Inflammatory macrophage treated with lipopolysaccharide for 4 hours (primary cell): ENCODE results near the gene AFF3.
"Not testable (repeated sequence)": the region's sequence is repeated elsewhere in the genome, so short reads cannot be mapped to it uniquely, and the experiment has no call there.

Experiments
- DNase-seq: peaks from one replicate; pipeline ENCODE4 v3.0.0-alpha.2; 2020

Gene AFF3

DNA sequence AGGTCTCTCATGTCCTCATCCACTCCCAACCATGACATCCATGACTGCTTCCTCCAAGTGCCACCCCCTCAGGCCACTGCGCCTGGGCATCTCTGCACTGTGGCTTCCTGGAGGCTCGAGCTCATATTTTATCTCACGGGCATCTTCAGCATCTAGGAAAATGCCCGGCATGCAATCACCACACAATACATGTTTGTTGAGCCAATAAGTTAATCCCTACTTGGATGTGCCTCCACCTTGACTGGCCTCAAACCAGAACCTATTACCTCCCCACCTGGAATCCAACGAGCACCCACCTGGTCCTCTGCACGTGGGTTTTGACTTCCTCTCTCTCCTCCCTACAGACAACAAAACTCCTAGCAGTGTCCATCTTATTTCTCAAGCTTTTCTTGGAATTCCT, 453.7 kb downstream of the AFF3 start:
- no peak for DNase-seq

DNA sequence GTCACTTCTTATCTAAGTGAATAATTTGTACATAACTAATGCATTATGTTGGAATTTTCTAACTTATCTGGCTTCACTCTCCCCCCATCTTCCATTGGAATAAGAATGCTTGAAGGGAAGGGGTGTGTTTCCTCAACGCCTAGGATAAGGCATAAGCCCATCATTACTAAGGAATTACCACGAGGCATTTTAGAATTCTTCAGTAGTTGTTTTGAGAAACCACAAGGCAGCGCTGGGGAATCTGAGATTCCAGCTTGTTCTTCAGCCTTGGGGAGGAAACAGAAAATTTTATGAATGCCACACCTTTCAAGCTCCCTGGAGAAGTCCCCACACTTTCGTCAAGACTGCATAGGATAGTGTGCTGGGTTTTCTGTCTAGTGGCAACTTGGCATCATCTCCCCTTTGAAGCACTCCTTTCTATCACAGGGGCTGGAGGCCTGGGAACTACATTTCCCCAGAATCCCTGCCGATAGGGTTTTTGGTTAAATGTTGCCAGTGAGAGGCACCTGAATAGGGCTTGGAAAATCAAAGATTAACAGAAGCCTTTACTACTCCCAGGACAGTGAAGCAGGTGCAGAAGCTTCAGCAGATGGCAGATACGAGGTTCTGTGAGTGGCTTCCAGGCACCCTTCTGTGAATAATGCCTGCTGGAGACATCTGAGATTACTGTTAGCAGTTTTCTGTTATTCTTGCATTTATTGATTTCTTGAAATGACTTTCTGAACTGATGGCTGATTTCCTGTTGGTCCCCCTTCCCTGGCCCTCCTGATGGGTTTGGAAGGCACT, 459.9 kb downstream of the AFF3 start:
- no peak for DNase-seq

DNA sequence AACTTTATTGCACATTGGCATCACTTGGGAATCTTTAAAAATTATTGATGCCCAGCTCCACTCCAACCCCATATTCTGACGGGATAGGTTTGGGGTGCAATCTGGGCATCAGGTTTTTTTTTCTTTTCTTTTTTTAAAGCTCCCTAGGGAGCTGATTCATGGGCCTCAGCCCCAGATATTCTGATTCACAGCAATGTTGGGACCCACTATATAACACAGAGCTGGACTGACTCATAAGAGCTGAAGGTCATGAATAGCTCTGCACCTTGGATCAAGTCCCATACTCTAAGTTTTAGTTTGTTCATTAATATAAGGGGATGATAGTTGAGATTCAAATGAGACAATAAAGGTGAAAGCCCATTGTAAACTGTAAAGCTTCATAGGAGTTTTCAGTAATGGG, 461.4 kb downstream of the AFF3 start:
- no peak for DNase-seq

DNA sequence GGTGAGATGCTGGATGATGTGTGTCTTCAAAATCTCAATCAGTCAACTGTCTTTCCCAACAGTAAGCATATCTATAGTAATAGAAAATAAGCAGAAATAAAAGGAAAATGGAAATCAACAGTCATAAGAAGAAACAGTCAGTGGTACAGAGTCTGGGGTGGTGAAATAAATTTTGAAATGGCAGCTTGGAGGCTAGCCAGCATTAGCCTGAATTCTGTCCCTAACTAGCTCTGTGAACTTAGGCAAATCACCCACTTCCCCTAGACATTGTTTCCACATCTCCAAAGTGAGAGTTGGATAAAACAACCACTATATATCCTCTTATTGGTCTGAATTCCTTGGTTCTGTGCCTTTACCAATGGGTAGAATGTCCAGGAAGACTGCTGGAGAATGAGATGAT, 462.9 kb downstream of the AFF3 start:
- DNase-seq, result peak; percentile 59

DNA sequence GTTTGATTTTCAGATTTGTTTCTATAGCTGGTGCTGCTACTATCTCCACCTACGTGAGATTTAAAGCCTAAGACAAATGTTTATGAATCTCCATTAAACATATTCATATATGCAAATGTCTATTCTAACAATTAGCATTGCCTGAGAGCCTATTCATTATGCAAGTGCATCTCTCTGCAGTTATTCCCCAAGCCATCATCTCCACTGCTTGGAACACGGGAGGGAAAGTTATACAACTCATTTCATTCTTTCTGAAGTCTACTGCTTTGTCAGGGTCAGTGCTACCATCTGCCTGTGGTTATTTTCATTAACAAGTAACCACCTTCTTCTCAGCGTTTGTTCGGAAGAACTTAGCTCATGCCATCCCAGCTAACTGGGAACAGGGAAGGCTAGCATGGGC, 463.8 kb downstream of the AFF3 start:
- DNase-seq, result no peak

DNA sequence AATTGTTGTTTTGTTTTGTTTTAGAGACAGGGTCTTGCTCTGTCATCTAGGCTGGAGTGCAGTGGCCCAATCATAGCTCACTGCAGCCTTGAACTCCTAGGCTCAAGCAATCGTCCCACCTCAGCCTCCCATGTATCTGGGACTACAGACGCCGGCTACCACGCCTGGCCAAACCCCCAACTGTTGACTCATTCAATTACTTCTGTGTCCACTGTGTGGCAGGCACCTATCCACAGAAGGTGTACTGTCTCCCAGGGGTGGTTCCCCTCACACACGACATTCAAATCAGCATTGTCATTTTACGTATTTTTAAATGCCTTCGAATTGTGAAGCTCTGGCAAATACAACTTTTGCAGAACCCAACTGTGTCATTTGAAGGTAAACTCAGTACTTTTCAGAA, 464.6 kb downstream of the AFF3 start:
- no peak for DNase-seq

DNA sequence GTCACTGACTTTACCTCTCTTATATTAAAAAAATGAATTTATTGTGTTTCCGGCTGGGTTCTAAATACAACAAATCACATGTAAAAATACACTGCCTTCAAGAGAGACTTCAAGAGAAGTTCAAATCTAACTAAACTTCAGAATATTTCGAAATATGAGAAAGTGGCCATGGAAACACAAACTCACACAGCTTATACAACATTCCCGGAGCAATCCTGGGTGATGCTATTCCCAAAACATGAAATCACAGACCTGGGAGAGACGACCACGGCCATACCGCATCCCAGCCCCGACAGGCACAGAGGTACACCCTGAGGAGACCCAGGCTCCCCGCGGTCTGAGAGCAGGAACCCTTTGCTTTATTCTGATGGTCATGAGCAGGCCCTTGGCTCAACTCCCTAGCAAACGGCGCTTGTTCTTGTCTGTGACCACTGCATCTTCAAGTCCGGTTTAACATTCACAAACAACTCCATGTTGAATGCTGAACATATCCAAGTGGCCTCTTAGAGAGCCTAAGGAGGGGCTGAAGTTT, 467.2 kb downstream of the AFF3 start:
- DNase-seq, result no peak

DNA sequence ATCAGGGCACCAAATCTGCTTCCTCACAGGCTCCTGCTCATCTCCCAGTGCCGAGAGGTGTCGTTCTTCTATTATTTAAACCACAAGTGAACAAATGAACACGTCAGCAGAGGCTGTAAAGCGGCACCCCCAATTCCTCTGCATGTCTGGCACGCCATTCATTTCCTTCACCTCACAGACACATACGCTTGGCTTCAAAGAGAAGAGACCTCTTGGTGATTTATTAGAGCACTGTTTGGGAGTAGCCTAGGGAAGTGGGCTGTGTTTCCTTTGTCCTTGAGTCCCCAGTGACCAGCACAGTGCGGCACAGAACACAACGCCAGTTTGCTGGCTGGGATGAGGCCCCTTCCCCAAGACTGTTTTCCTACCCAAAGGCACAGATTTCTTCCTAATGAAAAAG, 468.3 kb downstream of the AFF3 start:
- no peak for DNase-seq

DNA sequence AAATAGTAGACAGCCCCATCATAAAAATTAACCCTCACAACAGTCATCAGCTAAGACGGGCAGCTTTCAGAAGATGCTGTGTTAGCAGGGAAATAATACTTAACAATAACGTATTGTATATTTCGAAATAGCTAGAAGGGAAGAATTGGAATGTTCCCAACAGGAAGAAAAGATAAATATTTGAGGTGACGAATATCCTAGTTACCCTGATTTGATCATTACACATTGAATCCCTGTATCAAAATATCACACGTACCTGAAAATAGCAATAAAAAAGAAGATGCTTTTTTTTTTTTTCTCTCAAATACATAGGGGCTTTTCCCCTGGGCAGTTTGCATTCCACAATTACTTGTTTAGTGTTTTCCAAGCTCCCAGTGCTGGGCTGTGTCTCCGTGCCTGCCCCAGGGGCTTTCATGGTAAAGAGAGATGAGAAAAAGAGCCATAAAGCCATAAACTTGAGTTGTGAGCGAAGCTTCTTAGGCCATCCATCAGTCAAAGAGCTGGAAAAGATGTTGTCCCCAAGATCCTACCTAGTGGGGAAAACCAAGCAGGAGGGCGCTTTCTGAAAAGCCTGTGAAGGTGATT, 469.5 kb downstream of the AFF3 start:
- no peak for DNase-seq

DNA sequence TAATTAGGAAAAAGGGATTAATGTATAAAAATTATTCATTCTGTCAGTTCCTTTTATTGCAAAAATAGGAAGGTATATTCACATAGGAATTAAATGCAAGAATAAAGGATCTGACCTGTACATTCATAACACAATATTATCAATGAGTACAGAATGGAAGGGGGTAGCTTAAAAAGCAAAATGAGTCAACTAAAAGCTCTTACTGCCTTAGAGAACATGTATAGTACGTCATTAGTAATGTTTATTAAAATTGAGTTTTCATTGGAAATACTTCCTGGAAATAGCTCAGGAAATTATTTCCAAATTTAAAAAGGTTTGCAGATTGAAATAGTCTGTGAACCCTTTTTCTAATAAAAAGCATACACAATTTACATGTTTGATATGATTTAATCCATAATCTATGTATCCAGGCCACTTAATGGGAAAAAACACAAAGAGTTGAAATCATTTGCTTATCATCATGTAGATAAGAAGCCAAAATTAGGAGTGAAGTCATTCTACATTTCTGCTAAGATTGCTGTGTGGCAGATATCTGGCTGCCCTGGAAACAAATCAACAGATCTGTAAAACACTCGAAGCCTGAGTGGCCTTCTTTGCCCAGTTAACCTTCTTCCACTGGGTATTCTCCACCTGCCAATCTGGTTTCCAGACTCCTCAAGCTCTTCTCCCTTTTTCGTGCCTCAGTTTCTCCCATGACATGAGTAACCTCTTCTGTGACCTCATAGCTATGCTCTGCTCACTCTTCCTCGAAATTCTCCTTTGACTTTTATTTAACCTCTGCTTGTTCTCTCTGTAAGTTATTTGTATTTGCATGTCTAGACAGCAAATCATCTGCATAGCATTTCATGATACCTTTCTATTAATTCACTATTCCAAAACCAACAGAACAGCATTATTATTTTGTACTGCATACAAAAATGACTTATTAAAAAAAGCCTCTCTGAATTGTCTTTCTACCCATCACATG, 471.3 kb downstream of the AFF3 start:
- no peak for DNase-seq

DNA sequence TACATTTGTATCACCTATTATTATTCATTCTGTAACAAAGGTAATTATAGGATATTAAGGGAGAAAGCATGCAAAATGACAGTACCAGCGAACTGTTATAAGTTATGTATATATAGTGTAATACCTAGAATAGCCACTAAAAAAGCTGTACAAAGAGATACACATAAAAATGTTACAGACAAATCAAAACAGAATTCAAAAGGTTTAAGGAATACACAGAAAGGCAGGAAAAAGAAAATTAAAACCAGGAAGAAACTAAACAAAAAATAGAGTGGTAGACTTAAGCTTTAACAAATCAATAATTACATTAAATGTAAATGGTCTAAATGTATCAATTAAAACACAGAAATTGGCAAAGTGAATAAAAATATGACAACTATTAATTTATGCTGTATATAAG, 476.1 kb downstream of the AFF3 start:
- DNase-seq, result no peak

DNA sequence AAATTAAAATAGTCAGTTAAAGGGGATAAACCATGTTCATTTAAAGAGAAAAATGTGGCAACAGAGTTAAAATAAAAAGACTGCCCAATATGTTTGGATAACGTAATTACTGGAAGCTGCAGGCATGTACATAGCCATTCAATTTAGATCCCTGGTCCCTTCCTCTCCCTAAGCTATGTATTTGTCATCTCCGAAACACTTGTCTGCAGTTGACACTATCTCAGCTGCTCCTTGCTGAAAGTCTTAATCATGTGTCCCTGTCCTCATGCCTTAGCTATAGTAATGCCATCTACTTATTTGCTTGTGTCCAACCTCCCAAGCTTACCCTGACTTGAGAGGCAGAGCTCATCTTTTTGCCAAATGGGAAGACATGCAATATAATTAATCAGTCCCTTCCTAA, 478.7 kb downstream of the AFF3 start:
- no peak for DNase-seq

DNA sequence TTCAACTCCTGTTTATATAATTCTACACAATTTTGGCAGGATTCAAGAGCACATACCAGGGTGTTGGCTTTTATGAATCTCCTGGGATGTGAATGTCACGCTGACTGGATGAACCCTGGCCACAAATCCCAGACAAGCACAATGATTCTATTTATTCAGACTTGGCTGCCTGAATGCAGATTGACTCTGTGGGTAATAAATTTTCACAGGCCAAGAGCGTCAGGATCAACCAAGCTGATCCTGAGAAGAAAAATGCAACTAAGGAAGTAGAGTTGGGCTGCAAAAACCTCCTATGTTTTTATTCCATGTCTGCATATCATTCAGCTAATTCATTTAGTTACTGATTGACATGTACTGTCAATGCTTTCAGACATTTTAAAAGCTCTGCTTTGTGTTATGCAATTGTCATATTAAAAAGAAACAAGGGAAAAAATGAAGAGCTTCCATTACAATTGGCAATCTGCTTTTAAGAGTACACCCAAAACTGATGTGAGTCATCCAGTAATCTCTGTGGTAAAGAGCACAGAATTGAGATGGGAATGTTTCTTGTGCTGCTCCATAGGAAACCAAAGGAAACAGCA, 479.5 kb downstream of the AFF3 start:
- no peak for DNase-seq

DNA sequence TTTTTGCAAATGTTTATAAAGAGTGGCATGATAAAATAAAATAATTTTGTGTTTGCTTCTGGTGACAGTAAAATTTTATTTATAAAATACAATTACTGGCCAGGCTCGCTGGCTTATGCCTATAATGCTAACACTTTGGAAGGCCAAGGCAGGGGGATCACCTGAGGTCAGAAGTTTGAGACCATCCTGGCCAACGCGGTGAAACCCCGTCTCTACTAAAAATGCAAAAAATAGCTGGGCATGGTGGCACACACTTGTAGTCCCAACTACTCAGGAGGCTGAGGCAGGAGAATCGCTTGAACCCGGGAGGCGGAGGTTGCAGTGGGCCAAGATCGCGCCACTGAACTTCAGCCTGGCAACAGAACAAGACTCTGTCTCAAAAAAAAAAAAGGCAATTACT, 480.6 kb downstream of the AFF3 start:
- not testable (repeated sequence) for DNase-seq

DNA sequence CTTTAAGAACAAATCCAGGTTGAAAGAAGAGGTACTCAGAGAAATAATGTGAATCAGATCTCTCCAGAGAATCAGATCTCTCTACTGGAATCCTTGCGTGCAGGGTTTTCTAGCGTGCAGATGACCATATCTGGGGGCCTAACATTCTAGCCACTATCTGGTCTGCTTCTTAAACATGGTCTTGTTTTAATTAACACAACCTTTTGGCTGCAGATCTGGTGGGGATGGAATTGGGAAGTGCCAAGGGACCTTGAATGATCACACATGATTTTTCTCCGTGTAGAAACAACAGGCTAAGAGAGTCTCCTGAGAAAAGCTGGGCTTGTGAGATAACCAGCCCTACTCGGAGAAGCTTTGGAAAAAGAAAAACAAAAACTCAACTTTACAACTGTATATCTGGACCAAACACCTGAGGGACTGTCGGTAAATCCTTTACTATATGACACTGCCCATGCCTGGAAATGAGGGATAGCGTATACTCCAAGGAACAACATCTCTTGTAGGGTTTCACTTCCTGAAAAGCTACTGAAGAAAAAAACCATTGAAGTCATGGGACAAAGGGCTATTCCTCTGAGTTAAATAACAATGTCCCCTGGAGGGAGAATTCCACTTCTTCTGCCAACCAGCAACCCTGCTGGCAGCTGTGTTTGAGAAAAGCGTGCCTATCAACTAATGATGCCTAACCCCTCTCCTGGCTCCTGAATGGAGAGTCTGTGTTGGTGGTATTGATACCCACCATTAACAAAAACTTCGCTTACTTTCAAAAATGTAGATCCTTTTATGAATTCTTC, 481.6 kb downstream of the AFF3 start:
- DNase-seq, result peak; percentile 55

DNA sequence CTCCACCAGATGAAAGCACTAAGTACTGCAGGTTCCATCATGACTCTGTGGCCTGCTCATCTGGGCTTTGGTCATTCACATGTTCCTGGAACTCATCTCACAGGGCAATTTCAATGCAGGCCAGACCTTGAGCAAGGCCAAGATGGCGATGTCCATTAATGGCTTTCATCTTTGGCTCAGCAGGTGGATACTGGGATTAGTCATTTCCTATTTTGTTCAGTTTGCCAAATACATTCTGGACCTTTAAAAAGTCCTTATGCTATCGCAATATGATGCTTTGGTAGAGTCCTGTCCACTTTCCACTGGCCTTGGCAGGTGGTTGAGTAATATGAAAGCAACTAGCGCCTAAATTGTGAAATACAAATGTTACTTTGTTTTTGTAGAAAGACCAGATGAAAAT, 482.5 kb downstream of the AFF3 start:
- DNase-seq, result peak; percentile 3

DNA sequence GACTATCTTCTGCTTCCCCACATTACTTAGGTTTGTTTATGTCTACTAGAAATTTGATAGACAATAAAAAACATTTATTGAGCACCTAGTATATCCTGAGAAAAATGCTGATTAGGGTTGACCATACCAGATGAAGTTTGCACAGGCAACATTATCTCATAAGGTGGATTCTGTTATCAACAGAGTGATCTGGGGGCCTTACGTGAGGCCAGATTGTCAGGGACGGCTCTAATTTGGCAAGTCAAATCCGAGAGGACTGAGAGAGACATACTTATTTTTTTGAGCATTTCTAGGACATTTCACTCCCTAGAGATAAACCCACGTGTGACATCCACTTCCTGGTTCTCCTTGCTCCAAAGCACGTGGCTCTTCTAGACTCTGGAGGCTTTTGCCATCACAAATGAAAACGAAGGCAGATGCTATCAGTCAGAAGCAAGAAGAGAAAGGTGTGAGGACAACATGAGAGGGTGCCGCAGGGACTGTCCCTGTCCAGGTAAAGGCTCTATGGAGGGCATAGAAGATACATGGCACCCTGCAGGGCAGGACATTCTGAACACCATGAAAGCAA, 484.6 kb downstream of the AFF3 start:
- DNase-seq, result no peak

DNA sequence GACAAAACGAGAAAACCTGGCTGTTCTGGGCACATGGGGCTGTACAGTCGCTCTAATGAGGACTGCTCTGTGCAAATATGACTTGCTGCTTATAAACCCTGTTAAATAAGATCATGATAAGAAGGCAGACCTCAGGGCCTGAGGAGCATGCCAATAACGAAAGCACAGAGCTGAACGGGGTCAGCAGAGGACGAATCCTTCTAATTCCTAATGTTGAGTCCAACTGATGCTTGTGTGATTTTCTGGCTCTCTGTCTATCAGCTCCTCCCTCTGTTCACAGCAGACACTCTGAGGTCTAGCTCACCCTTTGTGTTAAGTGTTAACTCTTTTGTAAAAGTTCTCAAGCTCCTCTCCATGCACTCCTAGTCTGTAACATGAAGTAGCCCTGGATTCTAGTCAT, 485.4 kb downstream of the AFF3 start:
- DNase-seq, result no peak

DNA sequence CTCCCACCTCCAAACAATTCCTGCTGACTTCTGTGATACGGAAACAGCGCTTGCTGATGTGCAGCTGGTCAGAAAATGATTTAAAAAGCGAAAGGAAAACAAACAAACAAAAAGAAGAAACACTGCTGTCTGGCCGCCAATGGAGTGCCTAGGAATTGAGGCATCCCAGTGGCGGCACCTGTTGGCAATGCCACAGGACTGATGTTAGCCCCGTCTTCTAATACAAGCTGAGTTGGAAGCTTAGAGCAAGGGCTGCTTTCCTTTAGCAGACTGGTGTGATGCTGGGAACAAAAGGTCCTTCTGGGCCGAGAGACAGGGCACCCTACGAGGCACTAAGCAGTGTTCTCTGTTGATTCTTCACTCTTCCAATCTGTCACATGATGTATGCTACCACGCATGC, 489.0 kb downstream of the AFF3 start:
- no peak for DNase-seq

DNA sequence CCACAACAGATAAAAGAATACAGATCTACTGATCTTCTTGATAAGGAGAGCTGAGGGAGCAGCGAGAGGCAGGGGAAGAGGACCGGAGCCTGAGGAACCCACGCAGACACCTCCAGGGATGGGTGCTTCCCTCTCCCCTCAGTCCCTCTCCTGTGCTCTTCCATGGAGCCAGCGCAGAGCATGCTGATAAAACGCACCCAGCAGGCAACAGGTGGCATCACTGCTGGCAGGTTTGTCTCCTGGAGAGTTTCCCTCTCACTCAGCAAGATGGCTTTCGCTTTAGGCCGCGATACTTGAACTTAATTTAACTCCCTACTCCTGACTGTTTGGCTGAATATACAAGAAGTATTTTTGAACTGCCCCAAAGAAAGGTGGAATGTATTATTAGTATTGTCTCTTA, 489.5 kb downstream of the AFF3 start:
- no peak for DNase-seq

DNA sequence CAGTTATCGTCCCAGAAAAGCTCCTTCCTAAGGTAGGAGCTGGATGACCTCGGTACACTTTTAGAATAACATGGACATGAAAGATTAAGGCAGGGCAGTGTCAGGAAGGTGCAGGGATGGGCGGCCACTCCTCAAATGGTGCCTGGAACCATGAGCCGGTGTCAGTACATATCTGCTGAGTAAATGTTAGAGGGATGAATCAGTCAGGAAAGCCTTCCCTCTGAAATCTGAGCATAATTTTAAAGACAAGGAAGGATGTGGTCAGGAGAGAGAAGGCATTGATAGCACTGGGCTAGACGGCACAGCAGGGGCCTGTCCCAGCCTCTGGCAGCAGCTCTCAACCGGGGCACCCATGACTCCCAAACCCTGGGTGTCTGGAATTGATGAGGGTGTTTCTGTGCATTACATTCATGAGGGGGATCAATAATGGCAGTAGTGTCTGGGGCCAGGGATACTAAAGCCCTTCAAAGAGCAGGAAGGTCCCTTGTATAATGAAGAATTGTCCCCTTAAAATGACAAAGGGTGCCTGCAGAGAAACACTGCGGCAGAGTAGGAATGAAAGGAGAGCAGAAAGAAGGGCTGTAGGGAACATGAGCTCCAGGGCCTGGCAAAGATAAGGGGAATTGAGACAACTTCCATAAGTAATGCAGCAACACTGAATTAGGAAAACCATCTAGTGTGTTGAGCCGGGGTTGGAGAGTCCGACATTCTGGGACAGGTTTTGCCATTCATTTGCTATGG, 490.3 kb downstream of the AFF3 start:
- no peak for DNase-seq
